HG02938 (cell line): Measurements from ENCODE around the gene CCDC8.
"Not testable (repeated sequence)": the region's sequence is repeated elsewhere in the genome, so short reads cannot be mapped to it uniquely, and the experiment has no call there.

Source experiments
- ATAC-seq: cut with Tn5 transposase; IDR thresholded peaks from one replicate; pipeline ENCODE4 v1.9.1; 2021; ENCODE audit warnings: mild to moderate bottlenecking, moderate library complexity; ENCODE audit not compliant: unreplicated experiment

Gene CCDC8

GRCh38 chr19:46404753-46405468 is 8.5 kb downstream of the CCDC8 start:
- no peak for ATAC-seq

GRCh38 chr19:46404055-46404752 is 9.2 kb downstream of the CCDC8 start:
- no peak for ATAC-seq

- no peak for ATAC-seq
These were observed 10.6 kb downstream of the CCDC8 start for GRCh38 chr19:46402725-46403124.

- not testable (repeated sequence) for ATAC-seq
These were observed 15.4 kb downstream of the CCDC8 start for GRCh38 chr19:46397801-46398479.

DNA sequence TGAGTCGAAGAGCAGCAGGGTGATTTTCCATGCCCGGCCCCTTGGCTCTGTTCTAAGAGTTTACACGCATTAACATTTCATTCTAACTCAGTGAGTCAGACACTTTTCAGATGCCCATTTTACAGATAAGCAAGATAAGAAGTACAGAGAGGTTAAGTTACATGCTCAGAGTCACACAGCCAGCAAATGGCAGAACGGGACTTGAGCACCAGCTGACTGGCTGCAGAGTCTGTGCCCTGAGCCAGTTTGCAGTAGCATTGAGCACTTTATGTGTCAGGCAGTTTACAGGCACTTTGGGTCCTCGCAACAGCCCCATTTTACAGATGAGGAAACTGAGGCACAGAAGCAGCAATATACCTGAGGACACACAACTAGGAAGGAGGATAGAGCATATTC is 19.0 kb downstream of the CCDC8 start:
- no peak for ATAC-seq

DNA sequence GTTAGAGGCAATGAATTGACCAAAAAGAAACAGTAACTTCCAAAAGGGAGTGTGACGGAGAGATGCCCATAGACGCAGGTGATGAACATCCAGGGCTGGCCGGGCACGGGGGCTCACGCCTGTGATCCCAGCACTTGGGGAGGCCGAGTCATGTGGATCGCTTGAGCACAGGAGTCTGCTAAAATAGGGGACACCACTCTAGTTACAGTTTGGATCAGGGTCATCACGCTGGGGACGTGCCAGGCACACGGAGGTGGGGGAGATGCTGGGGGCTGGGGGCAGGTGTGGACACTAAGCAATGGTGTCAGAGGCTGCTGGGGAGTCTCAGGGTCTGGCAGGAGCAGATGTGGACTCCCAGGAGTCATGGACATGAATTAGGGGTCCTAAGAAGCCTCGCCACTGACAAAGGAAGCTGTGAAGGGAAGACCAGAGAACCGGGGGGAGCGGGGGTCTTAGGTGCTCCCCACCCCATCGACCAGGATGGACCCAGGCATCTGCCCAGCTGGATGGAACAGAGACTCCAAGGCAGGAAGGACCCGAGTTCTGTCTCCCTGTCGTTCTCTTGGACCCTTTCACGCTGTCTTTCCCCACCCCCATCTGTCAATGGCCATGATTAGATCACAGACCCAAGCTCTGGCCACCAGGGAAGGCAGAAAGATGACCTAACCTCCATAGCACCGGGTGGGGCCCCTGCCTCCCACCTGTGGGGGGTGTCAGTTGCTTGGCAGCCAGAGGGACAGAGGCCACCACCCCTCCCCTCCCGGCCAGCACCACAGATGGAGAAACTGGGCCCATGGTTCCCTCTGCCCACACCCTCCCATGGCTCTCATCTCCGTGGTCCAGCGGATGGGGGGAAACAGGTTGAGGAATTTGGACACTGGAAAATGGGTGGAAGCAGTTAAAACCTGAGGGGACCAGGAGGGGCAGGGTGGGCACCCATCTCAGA is 19.6 kb downstream of the CCDC8 start:
- no peak for ATAC-seq

GRCh38 chr19:46392837-46393236 is 20.5 kb downstream of the CCDC8 start:
- no peak for ATAC-seq

- ATAC-seq: no peak
These were observed 21.0 kb downstream of the CCDC8 start for GRCh38 chr19:46392252-46392801.

GRCh38 chr19:46391296-46392251 is 21.8 kb downstream of the CCDC8 start:
- ATAC-seq: no peak

GRCh38 chr19:46390866-46391265 is 22.5 kb downstream of the CCDC8 start:
- ATAC-seq: no peak

DNA sequence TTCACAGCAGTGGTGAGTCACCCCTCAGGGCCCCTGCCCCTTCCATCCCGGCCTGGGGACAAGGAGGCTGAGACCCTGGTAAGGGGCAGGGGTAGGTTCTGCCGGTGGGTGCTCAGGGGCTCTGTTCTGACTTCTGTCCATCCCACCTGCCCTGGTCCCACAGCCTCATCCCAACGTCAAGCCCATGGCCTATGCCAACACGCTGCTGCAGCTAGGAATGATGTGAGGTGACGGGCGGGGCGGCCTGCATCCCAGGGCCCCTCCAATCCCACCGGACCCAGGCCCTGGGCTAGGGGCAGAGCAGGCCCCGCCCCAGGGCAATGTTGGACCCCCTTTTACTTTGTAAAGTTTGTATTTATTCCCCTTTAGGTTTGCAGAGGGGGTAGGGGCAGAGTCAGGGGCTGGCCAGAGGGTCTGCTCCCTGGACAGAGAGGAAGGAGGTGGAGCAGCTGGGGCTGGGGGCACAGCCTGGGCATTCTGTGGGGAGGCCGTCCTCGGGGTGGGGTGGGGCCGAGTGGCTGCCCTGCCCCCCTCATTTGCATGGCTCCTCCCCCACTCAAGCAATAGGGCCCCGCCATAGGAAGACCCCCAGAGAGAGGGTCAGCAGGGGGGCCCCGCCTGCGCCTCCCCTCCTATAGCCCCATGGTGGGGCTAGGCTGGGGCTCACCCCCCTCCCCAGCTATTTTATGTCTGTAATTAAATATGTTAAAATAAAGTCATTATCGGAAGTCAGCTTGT is 23.1 kb downstream of the CCDC8 start:
- no peak for ATAC-seq

DNA sequence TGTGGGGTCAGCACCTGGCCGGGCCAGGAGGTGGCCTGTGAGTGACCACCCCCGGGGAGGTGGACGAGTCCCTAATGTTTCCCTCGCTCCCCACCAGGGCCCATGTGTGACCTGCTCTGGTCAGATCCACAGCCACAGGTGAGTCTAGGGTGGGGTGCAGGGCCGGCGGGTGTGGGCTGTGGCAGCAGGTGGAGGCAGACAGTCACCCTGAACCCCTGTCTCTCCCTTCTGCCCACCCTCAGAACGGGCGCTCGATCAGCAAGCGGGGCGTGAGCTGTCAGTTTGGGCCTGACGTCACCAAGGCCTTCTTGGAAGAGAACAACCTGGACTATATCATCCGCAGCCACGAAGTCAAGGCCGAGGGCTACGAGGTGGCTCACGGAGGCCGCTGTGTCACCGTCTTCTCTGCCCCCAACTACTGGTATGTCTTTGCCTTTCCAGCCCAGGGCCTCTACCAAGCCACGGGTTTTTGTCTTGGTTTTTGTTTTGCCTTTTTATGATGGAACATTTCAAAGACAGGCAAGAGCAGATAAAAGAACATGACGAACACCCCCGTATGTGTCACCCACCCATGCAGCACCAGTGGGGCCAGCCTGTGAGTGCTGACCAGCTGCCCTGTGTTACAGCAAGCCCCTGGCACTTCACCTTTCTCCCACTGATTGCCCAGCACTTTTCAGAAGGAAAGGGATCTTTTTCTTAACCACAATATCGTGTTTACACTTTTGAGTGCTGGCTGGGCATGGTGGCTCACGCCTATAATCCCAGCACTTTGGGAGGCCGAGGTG is 24.9 kb downstream of the CCDC8 start:
- ATAC-seq: no peak

- no peak for ATAC-seq
These were observed 25.6 kb downstream of the CCDC8 start for GRCh38 chr19:46387713-46388130.

DNA sequence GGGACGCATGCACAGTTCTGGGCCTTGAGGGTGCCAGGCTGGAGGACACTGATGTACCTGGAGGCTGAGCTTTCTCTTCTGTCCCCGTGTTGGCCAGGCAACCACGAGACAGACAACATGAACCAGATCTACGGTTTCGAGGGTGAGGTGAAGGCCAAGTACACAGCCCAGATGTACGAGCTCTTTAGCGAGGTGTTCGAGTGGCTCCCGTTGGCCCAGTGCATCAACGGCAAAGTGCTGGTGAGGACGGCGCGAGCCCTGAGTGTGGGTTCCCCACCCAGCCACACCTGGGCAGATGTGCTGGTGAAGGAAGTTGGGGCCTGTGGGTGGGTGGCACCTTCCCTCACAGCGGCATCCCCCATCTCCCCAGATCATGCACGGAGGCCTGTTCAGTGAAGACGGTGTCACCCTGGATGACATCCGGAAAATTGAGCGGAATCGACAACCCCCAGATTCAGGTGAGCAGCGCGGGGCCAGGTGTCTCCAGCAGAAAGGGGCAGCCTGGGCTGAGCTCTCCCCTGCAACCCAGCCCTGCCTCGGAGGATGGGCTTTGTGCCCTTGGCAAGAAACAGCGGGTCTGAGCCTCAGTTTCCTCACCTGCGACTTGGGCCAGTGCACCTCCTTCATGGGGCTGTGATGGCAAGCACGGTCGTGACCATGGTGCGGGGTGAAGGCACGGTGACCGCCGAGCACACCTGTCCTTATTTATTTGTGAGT is 26.2 kb downstream of the CCDC8 start:
- ATAC-seq: no peak

DNA sequence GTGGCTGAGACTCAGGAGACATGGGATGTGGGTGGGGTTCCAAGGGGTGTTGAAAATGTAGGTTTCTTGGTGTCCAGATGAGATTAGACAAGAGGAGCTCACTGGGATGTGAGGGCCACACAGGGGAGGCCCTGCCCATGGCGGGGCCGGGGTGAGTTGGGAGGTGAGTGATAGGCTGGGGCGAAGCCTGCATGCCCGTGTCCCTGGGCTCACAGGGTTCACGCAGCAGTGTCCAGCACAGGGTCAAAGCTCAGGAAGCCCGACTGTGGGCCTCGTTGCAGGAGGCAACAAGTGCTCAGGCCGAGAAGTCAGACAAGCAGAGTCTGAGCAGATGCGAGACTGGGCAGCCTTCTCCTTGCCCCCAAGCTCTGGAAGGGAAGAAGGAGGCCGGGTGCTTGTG is 27.2 kb downstream of the CCDC8 start:
- no peak for ATAC-seq

DNA sequence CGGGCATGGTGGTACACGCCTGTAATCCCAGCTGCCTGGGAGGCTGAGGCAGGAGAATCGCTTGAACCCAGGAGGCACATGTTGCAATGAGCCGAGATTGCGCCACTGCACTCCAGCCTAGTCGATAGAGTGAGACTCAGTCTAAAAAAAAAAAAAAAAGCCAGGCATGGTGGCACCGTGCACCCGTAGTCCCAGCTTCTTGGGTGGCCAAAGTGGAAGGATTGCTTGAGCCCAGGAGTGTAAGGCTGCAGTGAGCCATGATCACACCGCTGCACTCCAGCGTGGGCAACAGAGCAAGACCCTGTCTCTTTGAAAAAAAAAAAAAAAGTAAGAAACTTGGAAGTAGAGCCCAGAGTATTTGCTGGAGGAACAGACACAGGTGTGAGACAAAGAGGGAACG is 27.7 kb downstream of the CCDC8 start:
- ATAC-seq: no peak

DNA sequence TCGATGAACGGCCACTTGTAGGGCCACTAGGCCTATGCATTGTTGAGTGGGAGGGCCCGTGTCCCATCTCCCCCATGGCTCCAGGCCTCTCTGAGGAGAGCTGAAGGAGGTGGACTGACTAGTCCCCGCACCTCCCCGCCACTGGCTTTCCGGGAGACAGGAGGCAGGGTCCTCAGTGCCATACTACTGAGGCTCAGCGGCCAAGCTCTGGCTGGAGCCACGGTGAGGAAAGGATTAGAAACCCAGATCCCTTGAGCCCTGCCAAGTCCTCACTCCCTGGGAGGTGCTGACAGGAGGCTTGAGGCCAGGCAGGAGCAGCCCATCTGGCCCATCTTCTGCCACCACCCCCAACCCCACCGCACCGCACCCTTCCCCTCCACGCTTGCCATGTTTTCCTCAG is 29.0 kb downstream of the CCDC8 start:
- ATAC-seq: no peak
